ENCODE measurements around the gene NBDY.

The NBDY gene

GRCh38 chrX:56762707-56763555, 33.9 kb downstream of the NBDY start:
- no peak for TF ChIP-seq POLR2A (IDR thresholded peaks at IDR 0.05; ENCODE audit: extremely low read depth, insufficient read length)
- TF ChIP-seq, protein P1, sequence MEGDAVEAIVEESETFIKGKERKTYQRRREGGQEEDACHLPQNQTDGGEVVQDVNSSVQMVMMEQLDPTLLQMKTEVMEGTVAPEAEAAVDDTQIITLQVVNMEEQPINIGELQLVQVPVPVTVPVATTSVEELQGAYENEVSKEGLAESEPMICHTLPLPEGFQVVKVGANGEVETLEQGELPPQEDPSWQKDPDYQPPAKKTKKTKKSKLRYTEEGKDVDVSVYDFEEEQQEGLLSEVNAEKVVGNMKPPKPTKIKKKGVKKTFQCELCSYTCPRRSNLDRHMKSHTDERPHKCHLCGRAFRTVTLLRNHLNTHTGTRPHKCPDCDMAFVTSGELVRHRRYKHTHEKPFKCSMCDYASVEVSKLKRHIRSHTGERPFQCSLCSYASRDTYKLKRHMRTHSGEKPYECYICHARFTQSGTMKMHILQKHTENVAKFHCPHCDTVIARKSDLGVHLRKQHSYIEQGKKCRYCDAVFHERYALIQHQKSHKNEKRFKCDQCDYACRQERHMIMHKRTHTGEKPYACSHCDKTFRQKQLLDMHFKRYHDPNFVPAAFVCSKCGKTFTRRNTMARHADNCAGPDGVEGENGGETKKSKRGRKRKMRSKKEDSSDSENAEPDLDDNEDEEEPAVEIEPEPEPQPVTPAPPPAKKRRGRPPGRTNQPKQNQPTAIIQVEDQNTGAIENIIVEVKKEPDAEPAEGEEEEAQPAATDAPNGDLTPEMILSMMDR (IDR thresholded peaks at IDR 0.05; ENCODE audit: low read depth, low read length) = no peak
- TF ChIP-seq, protein P2, sequence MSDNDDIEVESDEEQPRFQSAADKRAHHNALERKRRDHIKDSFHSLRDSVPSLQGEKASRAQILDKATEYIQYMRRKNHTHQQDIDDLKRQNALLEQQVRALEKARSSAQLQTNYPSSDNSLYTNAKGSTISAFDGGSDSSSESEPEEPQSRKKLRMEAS (IDR thresholded peaks at IDR 0.05; ENCODE audit: low read depth, low read length) = no peak
- TF ChIP-seq MYC (IDR thresholded peaks at IDR 0.05; ENCODE audit: low read depth, low read length) = no peak
- no peak overlapping the region for H3K4me3 ChIP-seq (ENCODE audit: low read depth, low read length)
- peak; percentile 18 for DNase-seq (ENCODE audit: low read depth)

GRCh38 chrX:56763556-56764152, 34.6 kb downstream of the NBDY start:
- H3K4me3 ChIP-seq (ENCODE audit: low read depth, low read length) = peak overlapping the region; percentile 57
- peak; percentile 57 for DNase-seq (ENCODE audit: low read depth)
- TF ChIP-seq, protein P2 (IDR thresholded peaks at IDR 0.05; ENCODE audit: low read depth, low read length) = no peak
- TF ChIP-seq, protein P1 (IDR thresholded peaks at IDR 0.05; ENCODE audit: low read depth, low read length) = no peak
- TF ChIP-seq POLR2A (IDR thresholded peaks at IDR 0.05; ENCODE audit: extremely low read depth, insufficient read length) (no peak), MYC (IDR thresholded peaks at IDR 0.05; ENCODE audit: low read depth, low read length) (no peak)

DNA sequence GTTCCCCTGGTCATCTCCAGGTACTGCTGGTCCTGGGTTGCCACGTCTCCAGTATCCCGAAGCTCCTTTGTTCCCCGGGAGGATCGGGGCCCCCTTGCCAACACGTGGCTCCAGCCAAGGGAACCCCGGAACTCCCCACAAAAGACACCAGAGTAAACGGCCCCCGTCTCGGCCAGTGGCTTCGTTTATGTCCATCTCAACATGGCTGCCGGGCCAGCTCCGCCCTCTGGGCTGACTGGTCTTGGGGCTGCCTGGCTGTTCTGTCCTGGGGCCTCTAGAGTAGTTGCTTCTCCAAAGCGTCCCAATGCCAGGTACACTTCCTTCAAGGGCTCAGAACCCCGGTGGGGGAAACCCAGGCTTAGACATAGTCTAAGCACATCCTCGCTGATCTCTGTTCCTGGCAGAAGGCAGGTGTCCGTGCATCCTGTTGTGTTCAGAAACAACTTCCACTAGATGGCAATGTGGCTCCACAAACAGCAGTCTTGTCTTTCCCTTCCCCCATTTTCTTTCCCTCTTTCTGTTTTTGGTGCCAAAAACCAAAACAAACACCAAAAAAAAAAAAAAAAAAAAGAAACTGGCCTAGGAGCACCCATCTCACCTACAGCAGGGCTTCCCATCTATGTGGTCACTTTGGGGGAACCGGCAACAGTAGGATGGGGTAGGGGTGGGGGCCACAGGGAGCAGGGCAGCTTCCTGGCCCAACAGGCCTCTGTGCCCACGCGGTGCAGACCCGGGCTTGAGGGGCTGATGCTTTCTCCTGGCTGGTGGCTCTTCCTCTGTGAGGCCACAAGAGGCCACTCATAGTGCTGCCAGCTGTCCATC, 35.3 kb downstream of the NBDY start:
- peak; percentile 81 for DNase-seq (ENCODE audit: low read depth)
- no peak for TF ChIP-seq POLR2A (IDR thresholded peaks at IDR 0.05; ENCODE audit: extremely low read depth, insufficient read length)
- TF ChIP-seq MYC (IDR thresholded peaks at IDR 0.05; ENCODE audit: low read depth, low read length) = no peak
- TF ChIP-seq, protein P1 (IDR thresholded peaks at IDR 0.05; ENCODE audit: low read depth, low read length) = peak; percentile 22
- TF ChIP-seq, protein P2 (IDR thresholded peaks at IDR 0.05; ENCODE audit: low read depth, low read length) = no peak
- peak overlapping the region; percentile 57 for H3K4me3 ChIP-seq (ENCODE audit: low read depth, low read length)

DNA sequence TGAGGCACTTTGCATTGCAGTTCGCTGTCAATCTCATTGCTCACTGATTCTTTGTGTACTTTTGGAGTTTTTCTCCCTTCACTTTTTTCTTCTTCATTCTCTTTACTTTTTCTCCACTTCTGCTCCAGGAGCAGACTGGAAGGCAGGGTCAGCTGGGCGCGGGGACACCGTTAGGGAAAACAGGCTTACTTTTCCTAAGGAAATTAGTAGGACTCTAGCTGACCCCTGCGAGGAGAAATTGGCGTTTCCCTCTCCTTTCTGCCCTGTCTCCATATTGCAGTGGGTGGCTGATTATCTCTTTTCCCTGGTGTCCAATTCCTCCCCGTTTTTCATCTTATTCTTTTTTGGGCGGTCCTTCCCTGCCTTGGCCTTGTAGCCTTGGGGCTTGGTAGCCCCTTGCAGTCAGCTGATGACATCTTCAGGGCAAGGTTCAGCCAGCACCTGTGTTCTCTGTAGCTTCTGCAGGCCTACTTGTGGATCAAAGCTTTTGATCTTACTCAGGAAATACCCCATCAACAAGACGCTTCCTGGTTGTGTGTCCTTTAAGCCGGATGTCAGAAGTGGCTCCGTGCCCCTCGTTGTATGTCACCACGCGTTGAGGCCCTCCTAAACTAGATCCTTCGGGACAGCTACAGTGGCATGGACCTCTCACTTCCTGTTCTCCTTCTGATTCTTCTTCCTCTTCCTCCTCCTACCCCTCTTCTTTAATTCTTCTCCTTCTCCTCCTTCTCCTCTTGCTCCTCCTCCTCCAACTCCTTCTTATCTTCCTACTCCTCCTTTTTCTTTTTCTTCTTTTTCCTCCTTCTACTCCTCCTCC, 36.1 kb downstream of the NBDY start:
- no peak for DNase-seq (ENCODE audit: low read depth)
- H3K4me3 ChIP-seq (ENCODE audit: low read depth, low read length) = no peak overlapping the region
- TF ChIP-seq, protein P2 (IDR thresholded peaks at IDR 0.05; ENCODE audit: low read depth, low read length) = no peak
- TF ChIP-seq, protein P1 (IDR thresholded peaks at IDR 0.05; ENCODE audit: low read depth, low read length) = no peak
- TF ChIP-seq POLR2A (IDR thresholded peaks at IDR 0.05; ENCODE audit: extremely low read depth, insufficient read length) (no peak), MYC (IDR thresholded peaks at IDR 0.05; ENCODE audit: low read depth, low read length) (no peak)

Data from NB4 (cell line).